BJ (cell line): ENCODE results near the gene UNC45B. TPM values are rescaled to one million over a fixed set of nuclear protein-coding genes. Genes with fewer than 3 reads are reported as not detected.

Experiments
- CTCF ChIA-PET: fragments of 350-600 bp; formaldehyde crosslinking; extraction: SDS; loops from one replicate; lab custom pipeline; 2021; ENCODE audit warnings: antibody characterized with exemption, inconsistent platforms; lab: Yijun Ruan, JAX
- POLR2A ChIA-PET: fragments of 300-600 bp; sonication (Branson Sonifier 250); formaldehyde crosslinking; extraction: SDS; loops from one replicate; lab custom pipeline; 2021; ENCODE audit warnings: antibody characterized with exemption; lab: Charles Lee
- DNase-seq: peaks from one replicate; pipeline ENCODE4 v3.0.0-alpha.2; 2011; ENCODE audit warnings: low read depth
- H3K27me3 ChIP-seq: 2 replicates; pipeline ENCODE4 v1.6.0; 2011; ENCODE audit warnings: low read length; ENCODE audit not compliant: control insufficient read depth, insufficient read depth
- H3K36me3 ChIP-seq: 2 replicates; pipeline ENCODE4 v1.5.1; 2011; ENCODE audit warnings: low read length; ENCODE audit not compliant: control insufficient read depth, insufficient read depth
- H3K4me3 ChIP-seq: 2 replicates; pipeline ENCODE4 v1.5.1; 2011; ENCODE audit warnings: low read depth, mild to moderate bottlenecking, control low read depth, low read length
- polyA plus RNA-seq: library from polyadenylated mRNA; depleted of rRNA; stranded (reverse); fragments of >200 nt; gene quantifications from 2 replicates; pipeline ENCODE4 v1.2.3, GENCODE V29; 2011
- TF ChIP-seq, protein P1 (sequence below): IDR thresholded peaks from 2 replicates; pipeline ENCODE4 v1.5.1; 2011; ENCODE audit warnings: low read depth, mild to moderate bottlenecking, control low read depth, inconsistent platforms, low read length, moderate library complexity; ENCODE audit not compliant: insufficient read depth

The UNC45B gene
- polyA plus RNA-seq, 1 experiment, result not detected

- no peak for DNase-seq
- H3K27me3 ChIP-seq, result peaks cover 2% of the 10 kb centered on the region
- no peak overlapping the region for H3K4me3 ChIP-seq
- H3K36me3 ChIP-seq, result no peaks in the 10 kb centered on the region
- ChIA-PET POLR2A (no interaction called here), CTCF (interaction anchor here (0.9 kb wide), 1 partner anchor 11 kb away, joined by 3 read pairs; no protein-coding TSS in a partner anchor)
- TF ChIP-seq, protein P1, sequence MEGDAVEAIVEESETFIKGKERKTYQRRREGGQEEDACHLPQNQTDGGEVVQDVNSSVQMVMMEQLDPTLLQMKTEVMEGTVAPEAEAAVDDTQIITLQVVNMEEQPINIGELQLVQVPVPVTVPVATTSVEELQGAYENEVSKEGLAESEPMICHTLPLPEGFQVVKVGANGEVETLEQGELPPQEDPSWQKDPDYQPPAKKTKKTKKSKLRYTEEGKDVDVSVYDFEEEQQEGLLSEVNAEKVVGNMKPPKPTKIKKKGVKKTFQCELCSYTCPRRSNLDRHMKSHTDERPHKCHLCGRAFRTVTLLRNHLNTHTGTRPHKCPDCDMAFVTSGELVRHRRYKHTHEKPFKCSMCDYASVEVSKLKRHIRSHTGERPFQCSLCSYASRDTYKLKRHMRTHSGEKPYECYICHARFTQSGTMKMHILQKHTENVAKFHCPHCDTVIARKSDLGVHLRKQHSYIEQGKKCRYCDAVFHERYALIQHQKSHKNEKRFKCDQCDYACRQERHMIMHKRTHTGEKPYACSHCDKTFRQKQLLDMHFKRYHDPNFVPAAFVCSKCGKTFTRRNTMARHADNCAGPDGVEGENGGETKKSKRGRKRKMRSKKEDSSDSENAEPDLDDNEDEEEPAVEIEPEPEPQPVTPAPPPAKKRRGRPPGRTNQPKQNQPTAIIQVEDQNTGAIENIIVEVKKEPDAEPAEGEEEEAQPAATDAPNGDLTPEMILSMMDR, result no peak
Measured at GRCh38 chr17:35159940-35160339, 12.3 kb downstream of the UNC45B start.

DNA sequence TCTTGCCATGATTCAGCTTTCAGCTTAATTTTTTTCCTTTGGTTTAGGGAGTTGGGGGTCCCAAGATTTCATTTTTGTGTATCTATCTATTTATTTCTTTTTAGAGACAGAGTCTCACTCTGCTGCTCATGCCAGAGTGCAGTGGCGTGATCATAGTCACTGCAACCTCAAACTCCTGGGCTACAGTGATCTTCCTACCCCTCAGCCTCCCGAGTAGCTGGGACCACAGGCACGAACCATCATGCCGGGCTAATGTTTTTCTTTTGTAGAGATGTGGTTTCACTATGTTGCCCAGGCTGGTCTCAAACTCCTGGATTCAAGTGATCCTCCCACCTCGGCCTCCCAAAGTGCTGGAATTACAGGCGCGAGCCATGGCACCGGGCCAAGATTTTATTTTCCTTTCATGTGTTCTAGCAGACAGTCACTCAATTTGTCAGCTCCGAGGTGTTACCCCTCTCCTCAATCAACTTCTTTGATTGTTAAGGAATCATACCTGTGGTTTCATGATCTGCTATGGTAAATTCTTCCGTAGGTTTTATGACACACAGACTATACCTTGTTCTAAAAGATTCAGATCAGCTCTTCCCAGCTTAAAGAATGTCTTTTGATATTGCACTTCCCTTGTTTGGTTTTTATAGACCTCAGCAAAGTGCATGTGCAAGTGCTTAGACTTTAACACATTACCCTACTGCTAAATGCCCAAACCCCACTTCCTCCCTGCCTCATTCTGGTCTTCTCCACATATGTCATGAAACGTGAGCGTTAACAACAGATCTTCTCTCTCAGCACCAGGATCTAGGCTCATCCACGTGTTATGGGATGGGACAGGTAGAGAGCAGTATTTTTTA is 13.0 kb downstream of the UNC45B start:
- ChIA-PET CTCF (interaction anchor here (0.6 to 0.9 kb wide), 2 partner anchors 10 to 19 kb away, joined by 3 read pairs; no protein-coding TSS in a partner anchor), POLR2A (no interaction called here)
- Histone ChIP-seq H3K4me3 (no peak overlapping the region), H3K36me3 (no peaks in the 10 kb centered on the region), H3K27me3 (peaks cover 2% of the 10 kb centered on the region)
- DNase-seq, result no peak
- TF ChIP-seq, protein P1, result no peak

GRCh38 chr17:35161281-35161761 is 13.7 kb downstream of the UNC45B start:
- TF ChIP-seq, protein P1, result no peak
- ChIA-PET CTCF (interaction anchor here (0.6 kb wide), 2 partner anchors 19 to 221 kb away, joined by 3 read pairs; no protein-coding TSS in a partner anchor), POLR2A (no interaction called here)
- peaks cover 2% of the 10 kb centered on the region for H3K27me3 ChIP-seq
- no peak overlapping the region for H3K4me3 ChIP-seq
- no peak for DNase-seq
- H3K36me3 ChIP-seq, result no peaks in the 10 kb centered on the region

DNA sequence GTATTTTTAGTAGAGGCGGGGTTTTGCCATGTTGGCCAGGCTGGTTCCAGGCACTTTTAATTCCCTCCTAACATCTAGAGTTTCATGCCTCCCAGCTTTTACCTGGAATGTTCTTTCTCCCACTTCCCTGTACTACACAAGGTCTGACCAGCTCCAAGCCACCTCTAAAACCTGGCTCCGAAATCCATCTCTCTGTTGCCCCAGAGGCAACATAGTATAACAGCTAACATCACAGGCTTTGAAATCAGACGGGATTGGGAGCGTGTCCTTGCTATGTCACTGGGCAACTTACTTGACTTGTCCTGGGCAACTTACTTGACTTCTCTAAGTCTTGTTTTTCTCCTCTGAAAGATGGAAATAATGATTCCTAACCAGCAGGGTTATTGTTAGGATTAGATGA is 15.1 kb downstream of the UNC45B start:
- DNase-seq, result no peak
- Histone ChIP-seq H3K27me3 (peaks cover 2% of the 10 kb centered on the region), H3K36me3 (no peaks in the 10 kb centered on the region), H3K4me3 (no peak overlapping the region)
- CTCF ChIA-PET, result interaction anchor here (1.0 kb wide), 1 partner anchor 15 kb away, joined by 3 read pairs; no protein-coding TSS in a partner anchor
- POLR2A ChIA-PET, result no interaction called here
- TF ChIP-seq, protein P1, result no peak

- CTCF ChIA-PET, result interaction anchor here (1.1 kb wide), 1 partner anchor 12 kb away, joined by 3 read pairs; no protein-coding TSS in a partner anchor
- no peaks in the 10 kb centered on the region; the same call in none of the 2 replicates for H3K27me3 ChIP-seq
Measured at GRCh38 chr17:35163886-35164285, 16.3 kb downstream of the UNC45B start.

More at GRCh38 chr17:35163886-35164285, 16.3 kb downstream of the UNC45B start:
- Histone ChIP-seq H3K4me3 (no peak overlapping the region), H3K36me3 (no peaks in the 10 kb centered on the region)
- no peak for DNase-seq
- POLR2A ChIA-PET, result no interaction called here
- TF ChIP-seq, protein P1, result no peak
